PC-3 (cell line): Measurements from ENCODE around the gene KCNQ1. TPM values are rescaled to one million over a fixed set of nuclear protein-coding genes. Genes with fewer than 3 reads are reported as not detected.

Source experiments
- ATAC-seq: fragments of 200-7000 bp; cut with Tn5 transposase; 2 replicates; pipeline ENCODE4 v1.9.1; 2020; ENCODE audit warnings: mild to moderate bottlenecking, moderate library complexity
- BruUV-seq: library from RNA; stranded (reverse); fragments of 400-500 nt; replicated peaks from 2 replicates; lab custom pipeline; 2021; lab: Mats Ljungman, UMichigan
- CTCF ChIA-PET: fragments of 300-600 bp; sonication (Branson Sonifier 250); formaldehyde crosslinking; loops from one replicate; lab custom pipeline; 2022; ENCODE audit warnings: antibody characterized with exemption; lab: Charles Lee
- POLR2A ChIA-PET: fragments of 300-600 bp; sonication (Branson Sonifier 250); formaldehyde crosslinking; loops from one replicate; lab custom pipeline; 2022; ENCODE audit warnings: antibody characterized with exemption; ENCODE audit not compliant: unreplicated experiment; lab: Charles Lee
- DNase-seq: peaks from one replicate; pipeline ENCODE4 v3.0.0-alpha.2; 2015
- H2AFZ ChIP-seq: fragments of 300-600 bp; sonication (generic); 2 replicates; pipeline ENCODE4 v1.6.0; 2016; ENCODE audit warnings: antibody characterized with exemption, low read length
- H3F3A ChIP-seq: fragments of 300-600 bp; sonication (generic); one replicate; pipeline ENCODE4 v1.6.0; 2017; ENCODE audit warnings: antibody characterized with exemption, low read length, control low read depth, mild to moderate bottlenecking; ENCODE audit not compliant: unreplicated experiment
- H3K27ac ChIP-seq: fragments of 300-600 bp; sonication (generic); 2 replicates; pipeline ENCODE4 v1.5.1; 2016; ENCODE audit warnings: mild to moderate bottlenecking, low read length
- H3K27me3 ChIP-seq: fragments of 300-600 bp; sonication (generic); 2 replicates; pipeline ENCODE4 v1.6.1; 2016; ENCODE audit warnings: low read length, mixed read lengths
- H3K36me3 ChIP-seq: fragments of 300-600 bp; sonication (generic); 2 replicates; pipeline ENCODE4 v1.6.1; 2016; ENCODE audit warnings: low read depth, mixed run types, low read length, mixed read lengths
- H3K4me1 ChIP-seq: fragments of 300-600 bp; sonication (generic); 2 replicates; pipeline ENCODE4 v1.5.1; 2016; ENCODE audit warnings: low read length; ENCODE audit not compliant: insufficient read depth
- H3K4me2 ChIP-seq: fragments of 300-600 bp; sonication (generic); 2 replicates; pipeline ENCODE4 v1.6.0; 2016; ENCODE audit warnings: low read length
- H3K4me3 ChIP-seq: fragments of 300-600 bp; sonication (generic); 2 replicates; pipeline ENCODE4 v1.5.1; 2016; ENCODE audit warnings: mild to moderate bottlenecking, low read length, mixed read lengths
- H3K79me2 ChIP-seq: fragments of 300-600 bp; sonication (generic); 2 replicates; pipeline ENCODE4 v1.6.1; 2017; ENCODE audit warnings: low read length, mixed read lengths
- H3K9ac ChIP-seq: fragments of 300-600 bp; sonication (generic); 2 replicates; pipeline ENCODE4 v1.6.0; 2016; ENCODE audit warnings: mild to moderate bottlenecking, low read length
- H3K9me2 ChIP-seq: fragments of 300-600 bp; sonication (generic); replicated peaks from 2 replicates; pipeline ENCODE4 v1.6.1; 2016; ENCODE audit warnings: mixed run types, low read length, mixed read lengths
- H3K9me3 ChIP-seq: fragments of 300-600 bp; sonication (generic); 2 replicates; pipeline ENCODE4 v1.6.1; 2016; ENCODE audit warnings: low read length, mixed read lengths
- H4K20me1 ChIP-seq: fragments of 300-600 bp; sonication (generic); 2 replicates; pipeline ENCODE4 v1.6.1; 2016; ENCODE audit warnings: low read length, mixed read lengths
- EZH2 ChIP-seq: fragments of 300-600 bp; sonication (generic); IDR thresholded peaks from one replicate; pipeline ENCODE4 v1.6.1; 2017; ENCODE audit warnings: antibody characterized with exemption, mild to moderate bottlenecking, low read length; ENCODE audit not compliant: unreplicated experiment
- EZH2phosphoT487 ChIP-seq: fragments of 300-600 bp; sonication (generic); IDR thresholded peaks from 2 replicates; pipeline ENCODE4 v1.6.1; 2018; ENCODE audit warnings: mild to moderate bottlenecking, antibody characterized with exemption, low read length, borderline replicate concordance
- intact Hi-C: fragments of 100-400 bp; cut with micrococcal nuclease; formaldehyde crosslinking; loops from 2 replicates; pipeline ENCODE4 v1.9.0; 2023
- total RNA-seq: library from RNA; depleted of rRNA; stranded (reverse); fragments of >200 nt; gene quantifications from 2 replicates; pipeline ENCODE4 v1.2.3, GENCODE V29; 2014
- TF ChIP-seq, protein P1 (sequence below): fragments of 300-600 bp; sonication (generic); conservative IDR thresholded peaks from 2 replicates; pipeline ENCODE4 v1.5.1; 2017; ENCODE audit warnings: antibody characterized with exemption, low read depth, mild to moderate bottlenecking, low read length

Gene KCNQ1
- total RNA-seq, 1 experiment from 2014 or later, result 0.40 TPM

DNA sequence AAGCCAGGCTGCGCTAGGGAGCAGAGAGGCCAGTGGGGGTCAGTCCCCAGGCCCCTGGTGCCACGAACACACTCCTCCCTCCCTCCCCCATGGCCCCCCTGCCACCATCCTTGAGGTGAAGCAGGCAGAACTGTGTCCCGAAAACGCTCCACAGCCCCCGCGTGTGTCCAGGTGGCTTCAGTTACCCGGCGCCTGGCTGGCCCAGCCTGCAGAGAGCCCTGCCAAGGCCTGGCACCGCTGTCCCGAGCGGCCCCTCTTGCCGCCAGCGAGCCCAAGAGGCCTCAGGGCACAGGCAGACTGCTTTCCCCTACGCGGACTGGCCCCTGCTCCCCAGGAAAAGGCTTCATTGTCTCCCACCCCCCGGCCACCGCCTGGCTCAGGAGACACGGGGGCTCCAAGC lies 413.1 kb downstream of the KCNQ1 start:
- intact Hi-C loops, result no loop called here
- Histone ChIP-seq H3K4me2 (no peak overlapping the region), H3K9me3 (no peaks in the 10 kb centered on the region), H3K27ac (no peak overlapping the region), H3K36me3 (no peaks in the 10 kb centered on the region), H3F3A (no peaks in the 10 kb centered on the region), H3K9ac (no peak overlapping the region), H2AFZ (no peak overlapping the region), H3K79me2 (no peaks in the 10 kb centered on the region), H3K4me3 (no peak overlapping the region), H3K4me1 (peaks cover 10% of the 10 kb centered on the region), H3K27me3 (no peaks in the 10 kb centered on the region), H3K9me2 (no peaks in the 10 kb centered on the region), H4K20me1 (no peaks in the 10 kb centered on the region)
- BruUV-seq, result no TSS peak
- DNase-seq, result no peak
- no peak for ATAC-seq
- ChIA-PET POLR2A (no interaction called here), CTCF (no interaction called here)
- no peak for TF ChIP-seq EZH2phosphoT487

DNA sequence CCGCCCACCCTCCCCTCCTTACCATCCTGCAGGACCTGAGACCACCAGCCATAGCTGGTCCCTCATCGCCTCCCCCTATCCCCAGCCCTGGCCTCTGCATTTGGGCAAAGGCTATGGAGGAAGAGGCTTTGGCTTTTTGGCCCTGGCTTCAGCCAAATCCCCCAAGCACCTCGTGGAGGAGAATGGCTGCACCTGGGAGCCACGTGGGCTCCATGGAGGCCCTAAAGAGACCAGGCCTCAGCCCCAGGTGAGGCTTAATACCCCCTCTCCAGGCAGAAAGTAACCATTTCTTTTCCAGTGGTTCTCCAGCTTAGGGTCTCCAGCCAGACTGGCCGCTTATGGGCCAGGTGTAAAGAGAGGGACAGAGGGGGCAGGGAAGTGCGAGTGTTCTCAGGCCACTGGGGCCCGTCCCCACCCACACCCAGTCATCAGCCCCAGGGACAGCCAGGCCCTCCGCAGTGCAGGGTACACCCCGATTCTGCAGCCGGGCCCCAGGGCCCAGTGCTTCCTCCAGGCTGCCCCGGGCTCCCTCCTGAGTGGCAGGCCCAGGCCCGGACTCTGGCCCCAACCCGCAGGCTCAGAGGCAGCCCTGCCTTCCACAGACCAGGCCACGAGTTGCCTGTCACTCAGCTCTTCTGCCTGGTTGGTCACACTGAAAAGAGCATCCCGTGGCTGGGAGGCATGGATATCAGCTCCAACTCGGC lies 414.3 kb downstream of the KCNQ1 start:
- intact Hi-C loops, result no loop called here
- Histone ChIP-seq H3K4me2 (no peak overlapping the region), H3K79me2 (no peaks in the 10 kb centered on the region), H3K36me3 (no peaks in the 10 kb centered on the region), H2AFZ (no peak overlapping the region), H3K9me2 (no peaks in the 10 kb centered on the region), H3K9ac (no peak overlapping the region), H3K9me3 (no peaks in the 10 kb centered on the region), H3K4me1 (peaks cover 10% of the 10 kb centered on the region), H3K27ac (no peak overlapping the region), H3K4me3 (no peak overlapping the region), H3F3A (no peaks in the 10 kb centered on the region), H4K20me1 (no peaks in the 10 kb centered on the region), H3K27me3 (no peaks in the 10 kb centered on the region)
- POLR2A ChIA-PET, result no interaction called here
- ATAC-seq (no peak), DNase-seq (no peak)
- CTCF ChIA-PET, result no interaction called here
- TF ChIP-seq EZH2phosphoT487 (no peak), EZH2 (no peak)
- TF ChIP-seq, protein P1, sequence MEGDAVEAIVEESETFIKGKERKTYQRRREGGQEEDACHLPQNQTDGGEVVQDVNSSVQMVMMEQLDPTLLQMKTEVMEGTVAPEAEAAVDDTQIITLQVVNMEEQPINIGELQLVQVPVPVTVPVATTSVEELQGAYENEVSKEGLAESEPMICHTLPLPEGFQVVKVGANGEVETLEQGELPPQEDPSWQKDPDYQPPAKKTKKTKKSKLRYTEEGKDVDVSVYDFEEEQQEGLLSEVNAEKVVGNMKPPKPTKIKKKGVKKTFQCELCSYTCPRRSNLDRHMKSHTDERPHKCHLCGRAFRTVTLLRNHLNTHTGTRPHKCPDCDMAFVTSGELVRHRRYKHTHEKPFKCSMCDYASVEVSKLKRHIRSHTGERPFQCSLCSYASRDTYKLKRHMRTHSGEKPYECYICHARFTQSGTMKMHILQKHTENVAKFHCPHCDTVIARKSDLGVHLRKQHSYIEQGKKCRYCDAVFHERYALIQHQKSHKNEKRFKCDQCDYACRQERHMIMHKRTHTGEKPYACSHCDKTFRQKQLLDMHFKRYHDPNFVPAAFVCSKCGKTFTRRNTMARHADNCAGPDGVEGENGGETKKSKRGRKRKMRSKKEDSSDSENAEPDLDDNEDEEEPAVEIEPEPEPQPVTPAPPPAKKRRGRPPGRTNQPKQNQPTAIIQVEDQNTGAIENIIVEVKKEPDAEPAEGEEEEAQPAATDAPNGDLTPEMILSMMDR, result no peak
- BruUV-seq, result no TSS peak

DNA sequence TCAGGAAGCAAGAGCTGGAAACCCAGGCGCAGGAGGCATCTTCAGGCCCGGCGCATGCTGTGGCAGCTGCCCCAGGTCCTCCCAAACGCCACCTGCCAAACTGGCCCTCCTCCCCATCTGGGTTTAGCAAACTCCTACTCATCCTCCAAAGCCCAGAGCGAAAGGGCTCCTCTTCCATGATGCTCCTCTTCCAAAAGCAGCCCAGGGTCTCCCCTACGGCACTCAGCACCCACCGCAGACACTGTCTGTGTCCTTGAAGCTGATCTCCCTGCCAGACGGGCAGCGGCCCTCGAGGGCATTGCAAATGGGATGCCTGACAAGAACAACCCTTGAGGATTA lies 414.9 kb downstream of the KCNQ1 start:
- H3K9me2 ChIP-seq, result no peaks in the 10 kb centered on the region
- H4K20me1 ChIP-seq, result no peaks in the 10 kb centered on the region
- no peak overlapping the region for H2AFZ ChIP-seq
- no peak for DNase-seq
- no peaks in the 10 kb centered on the region for H3K27me3 ChIP-seq
- TF ChIP-seq, protein P1, result no peak
- no peak for TF ChIP-seq EZH2phosphoT487
- no peak for TF ChIP-seq EZH2
- no peak overlapping the region for H3K4me3 ChIP-seq
- H3K36me3 ChIP-seq, result no peaks in the 10 kb centered on the region
- BruUV-seq, result no TSS peak
- no peak overlapping the region for H3K4me2 ChIP-seq
- no peak overlapping the region for H3K9ac ChIP-seq
- CTCF ChIA-PET, result no interaction called here
- ATAC-seq, result no peak
- H3K79me2 ChIP-seq, result no peaks in the 10 kb centered on the region
- POLR2A ChIA-PET, result no interaction called here
- H3K4me1 ChIP-seq, result peaks cover 10% of the 10 kb centered on the region
- intact Hi-C loops, result no loop called here
- no peak overlapping the region for H3K27ac ChIP-seq
- H3K9me3 ChIP-seq, result no peaks in the 10 kb centered on the region
- no peaks in the 10 kb centered on the region for H3F3A ChIP-seq
